Cardiac muscle cell (in vitro differentiated cells and primary cell): Measurements from ENCODE around the gene TGFB2. TPM values are rescaled to one million over a fixed set of nuclear protein-coding genes. Genes with fewer than 3 reads are reported as not detected.

Source experiments
- DNase-seq, 2 donors: peaks; one replicate each; pipeline versions ENCODE4 v3.0.0 to v3.0.0-alpha.2; 2010 to 2017; ENCODE audit warnings: low read depth in 1 of 2, low spot score in 1 of 2
- H3K27ac ChIP-seq: fragments of 200-600 bp; sonication (generic); 2 replicates; pipeline ENCODE4 v1.5.1; 2016
- H3K27me3 ChIP-seq: fragments of 200-600 bp; sonication (generic); 2 replicates; pipeline ENCODE4 v1.6.0; 2016; ENCODE audit warnings: control low read depth
- H3K36me3 ChIP-seq: fragments of 200-600 bp; sonication (generic); 2 replicates; pipeline ENCODE4 v1.5.1; 2016; ENCODE audit warnings: control low read depth
- H3K4me1 ChIP-seq: fragments of 200-600 bp; sonication (generic); 2 replicates; pipeline ENCODE4 v1.8.1; 2017; ENCODE audit warnings: low read depth, mild to moderate bottlenecking, mixed run types
- H3K4me3 ChIP-seq: fragments of 200-600 bp; sonication (generic); 2 replicates; pipeline ENCODE4 v1.5.1; 2016; ENCODE audit warnings: mild to moderate bottlenecking
- H3K9me3 ChIP-seq: fragments of 200-600 bp; sonication (generic); 2 replicates; pipeline ENCODE4 v1.5.1; 2017; ENCODE audit warnings: low read depth, mild to moderate bottlenecking, control low read depth
- CTCF ChIP-seq: IDR thresholded peaks from 2 replicates; pipeline ENCODE4 v1.5.1; 2012; ENCODE audit warnings: low read depth, mild to moderate bottlenecking, low read length
- polyA plus RNA-seq: library from polyadenylated mRNA; unstranded; fragments of >200 nt; fragmentation: Nextera tagmentation; extraction: Ambion mirVana; gene quantifications from 2 replicates; pipeline ENCODE4 v1.2.1, GENCODE V29; 2016
- total RNA-seq: library from RNA; depleted of rRNA; stranded (reverse); fragments of >200 nt; gene quantifications from 2 replicates; pipeline ENCODE4 v1.2.3, GENCODE V29; 2016

Gene TGFB2
- total and polyA plus RNA-seq, 2 experiments from 2014 or later: 132 to 171 TPM

- H3K9me3 ChIP-seq: no peaks in the 10 kb centered on the region
- no peak for DNase-seq
- H3K4me3 ChIP-seq: no peak overlapping the region
- no peak for TF ChIP-seq CTCF
- H3K27ac ChIP-seq: no peak overlapping the region
- peaks cover 12% of the 10 kb centered on the region for H3K4me1 ChIP-seq
- no peaks in the 10 kb centered on the region for H3K27me3 ChIP-seq
- no peaks in the 10 kb centered on the region for H3K36me3 ChIP-seq
Observed at GRCh38 chr1:218492874-218493273, 147.7 kb downstream of the TGFB2 start.

- DNase-seq: no peak
- Histone ChIP-seq H3K27me3 (no peaks in the 10 kb centered on the region), H3K4me3 (no peak overlapping the region), H3K36me3 (no peaks in the 10 kb centered on the region), H3K9me3 (no peaks in the 10 kb centered on the region), H3K27ac (no peak overlapping the region), H3K4me1 (peaks cover 10% of the 10 kb centered on the region)
- TF ChIP-seq CTCF: no peak
Observed at GRCh38 chr1:218493986-218494385, 148.8 kb downstream of the TGFB2 start.

Other genes with a start within 250 kb of the TGFB2 start
- 5.4 and 7.2 TPM in 2 replicates for gene RRP15, start 60.0 kb upstream of the TGFB2 start, total RNA-seq
- 13.3 and 14.4 TPM in 2 replicates for gene RRP15, start 60.0 kb upstream of the TGFB2 start, polyA plus RNA-seq